Stimulated activated CD8-positive, alpha-beta memory T cell treated with anti-CD3 and anti-CD28 coated beads, Interleukin-15, amount 100 ng/mL, for 24 hours (primary cell): ENCODE data around the gene LRIT1.
A peak's percentile ranks its signal among the peaks of the same experiment; 100 is the strongest.
"Not testable (repeated sequence)": the region's sequence is repeated elsewhere in the genome, so short reads cannot be mapped to it uniquely, and the experiment has no call there.

Source experiments
- DNase-seq: peaks from one replicate; pipeline ENCODE4 v3.0.0-alpha.2; 2020; ENCODE audit warnings: low read depth

LRIT1 gene

GRCh38 chr10:84241185-84241790 lies at the start of gene LRIT1:
Gene LRIT1 (minus strand): TSS chr10:84241546. CDS start chr10:84241439, 107 bp downstream.
- DNase-seq: no peak

- no peak for DNase-seq
Measured at GRCh38 chr10:84290235-84290634, 48.9 kb upstream of the LRIT1 start.

- DNase-seq: no peak
Measured at GRCh38 chr10:84289521-84290200, 48.3 kb upstream of the LRIT1 start.

GRCh38 chr10:84288151-84288550 lies 46.8 kb upstream of the LRIT1 start:
- no peak for DNase-seq

GRCh38 chr10:84286695-84287094 lies 45.3 kb upstream of the LRIT1 start:
- DNase-seq: no peak

- not testable (repeated sequence) for DNase-seq
Measured at GRCh38 chr10:84279876-84280475, 38.6 kb upstream of the LRIT1 start.

GRCh38 chr10:84270708-84271107 lies 29.4 kb upstream of the LRIT1 start:
- no peak for DNase-seq

- no peak for DNase-seq
Measured at GRCh38 chr10:84269773-84270172, 28.4 kb upstream of the LRIT1 start.

GRCh38 chr10:84269162-84269561 lies 27.8 kb upstream of the LRIT1 start:
- no peak for DNase-seq

GRCh38 chr10:84267503-84268126 lies 26.3 kb upstream of the LRIT1 start:
- peak; percentile 40 for DNase-seq

GRCh38 chr10:84265418-84265817 lies 24.1 kb upstream of the LRIT1 start:
- no peak for DNase-seq

GRCh38 chr10:84264611-84265141 lies 23.3 kb upstream of the LRIT1 start:
- peak; percentile 33 for DNase-seq

GRCh38 chr10:84263716-84264115 lies 22.4 kb upstream of the LRIT1 start:
- DNase-seq: no peak

- no peak for DNase-seq
Measured at GRCh38 chr10:84262190-84262956, 21.0 kb upstream of the LRIT1 start.

- no peak for DNase-seq
Measured at GRCh38 chr10:84261236-84261915, 20.0 kb upstream of the LRIT1 start.

- DNase-seq: no peak
Measured at GRCh38 chr10:84258034-84258695, 16.8 kb upstream of the LRIT1 start.

GRCh38 chr10:84257343-84258020 lies 16.1 kb upstream of the LRIT1 start:
- no peak for DNase-seq

GRCh38 chr10:84256510-84257342 lies 15.4 kb upstream of the LRIT1 start:
- DNase-seq: no peak
